ENCODE results near the gene PIP4K2B.

Gene PIP4K2B

DNA sequence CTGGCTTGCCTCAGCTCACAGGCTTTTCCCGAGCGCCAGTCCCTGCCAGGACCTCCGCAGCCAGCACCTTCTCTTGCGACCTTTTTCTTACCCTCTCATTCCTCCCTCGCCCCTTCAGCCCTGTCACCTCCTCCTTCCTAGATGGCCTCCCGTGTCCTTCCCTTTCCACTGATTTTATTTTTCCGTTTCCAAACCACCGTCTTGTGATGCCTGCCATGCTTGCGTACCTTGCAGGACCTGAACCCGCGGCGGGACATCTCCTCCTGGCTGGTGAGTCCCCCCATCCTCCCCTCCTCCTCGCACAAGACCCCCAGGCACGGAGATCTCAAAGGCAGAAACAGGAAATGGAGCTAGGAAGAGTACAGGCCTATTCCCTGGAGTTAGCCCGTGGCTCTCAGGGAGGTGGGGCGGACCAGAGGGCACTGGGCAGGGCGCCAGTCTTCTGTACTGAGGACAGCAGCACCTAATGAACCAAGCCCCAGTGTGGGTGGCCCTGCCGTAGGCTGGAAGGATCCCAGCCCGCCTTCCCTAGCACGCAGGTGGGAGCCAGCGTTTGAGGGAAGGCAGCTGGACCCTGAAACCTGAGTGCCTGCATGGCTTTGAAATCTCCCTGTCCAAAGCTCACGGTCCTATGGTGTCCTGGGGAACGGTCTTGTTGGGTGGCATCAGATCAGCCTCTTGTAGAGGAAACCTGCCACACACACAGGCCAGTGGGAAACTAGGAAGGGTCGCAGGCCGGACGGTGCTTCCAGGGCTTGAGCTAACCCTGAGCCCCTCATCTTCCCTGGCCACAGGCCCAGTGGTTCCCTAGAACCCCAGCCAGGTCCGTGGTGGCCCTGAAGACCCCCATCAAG, 68.6 kb downstream of the PIP4K2B start:
- in situ Hi-C loops (cut with MboI; ENCODE audit: low sequenced_read_pairs) = no loop called here

DNA sequence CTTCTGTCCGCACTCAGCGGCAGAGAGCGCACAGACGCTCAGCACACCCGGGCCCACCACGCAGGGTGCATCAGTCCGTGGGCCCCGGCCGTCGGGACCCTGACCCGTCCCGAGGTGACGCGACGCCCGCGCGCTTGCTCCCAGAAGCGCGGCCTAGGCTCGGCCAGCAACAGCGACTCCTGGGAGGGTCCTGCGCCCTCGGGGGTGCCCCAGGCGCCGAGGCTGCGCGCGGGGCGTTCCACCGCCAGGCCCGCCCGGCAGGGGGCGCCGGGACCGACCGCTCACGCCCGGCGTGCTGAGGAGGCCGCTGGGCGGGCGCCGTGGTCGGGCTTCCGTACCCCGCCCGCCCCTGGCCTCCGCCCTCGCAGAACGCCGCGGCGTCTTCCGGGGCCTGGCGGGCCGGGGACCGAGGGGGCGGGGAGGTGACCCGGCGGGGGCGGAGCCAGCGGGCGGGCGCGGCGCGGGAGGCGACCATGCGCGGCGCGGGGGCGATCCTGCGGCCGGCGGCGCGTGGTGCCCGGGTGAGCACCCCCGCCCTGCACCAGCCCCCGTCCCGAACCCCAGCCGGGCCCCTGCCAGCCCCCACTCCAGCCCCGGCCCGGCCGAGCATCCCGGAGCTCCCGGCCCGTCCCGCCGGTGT, 69.3 kb downstream of the PIP4K2B start, which contains the start of gene CISD3:
TSS of gene CISD3 (plus strand) at position 456 of the 640 bp plus-strand sequence. CDS start at position 474, 18 bp downstream.
- in situ Hi-C loops (cut with MboI; ENCODE audit: low sequenced_read_pairs) = loop anchor here (5.0 kb wide), 1 partner anchor 53 kb away; no protein-coding TSS in a partner anchor

DNA sequence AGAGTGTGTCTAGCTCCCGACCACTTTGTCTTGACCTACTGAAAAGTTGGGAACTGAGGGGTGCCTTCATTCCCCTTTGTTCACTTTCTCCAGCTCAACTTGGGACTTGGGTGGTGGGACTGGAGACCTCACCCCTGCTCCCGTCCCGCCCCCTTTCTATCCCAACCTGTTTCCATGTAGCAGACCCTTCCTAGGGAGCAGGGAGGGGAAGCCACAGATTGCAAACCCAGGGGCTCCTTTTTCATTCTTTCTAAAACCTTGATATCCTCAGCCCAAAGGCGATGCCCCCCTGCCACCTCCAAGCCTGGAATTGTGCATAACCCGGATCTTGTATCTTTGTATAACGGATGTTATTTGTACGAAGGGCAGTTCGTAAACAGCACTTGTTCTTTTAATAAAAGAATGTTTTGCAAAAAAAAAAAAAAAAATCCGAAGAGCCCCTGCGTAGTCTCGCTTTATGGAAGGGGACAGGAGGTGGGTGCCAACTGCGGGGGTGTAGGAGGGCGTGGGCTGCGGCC, 69.9 kb downstream of the PIP4K2B start:
- in situ Hi-C loops (cut with MboI; ENCODE audit: low sequenced_read_pairs) = loop anchor here (5.0 kb wide), 1 partner anchor 52 kb away; no protein-coding TSS in a partner anchor

DNA sequence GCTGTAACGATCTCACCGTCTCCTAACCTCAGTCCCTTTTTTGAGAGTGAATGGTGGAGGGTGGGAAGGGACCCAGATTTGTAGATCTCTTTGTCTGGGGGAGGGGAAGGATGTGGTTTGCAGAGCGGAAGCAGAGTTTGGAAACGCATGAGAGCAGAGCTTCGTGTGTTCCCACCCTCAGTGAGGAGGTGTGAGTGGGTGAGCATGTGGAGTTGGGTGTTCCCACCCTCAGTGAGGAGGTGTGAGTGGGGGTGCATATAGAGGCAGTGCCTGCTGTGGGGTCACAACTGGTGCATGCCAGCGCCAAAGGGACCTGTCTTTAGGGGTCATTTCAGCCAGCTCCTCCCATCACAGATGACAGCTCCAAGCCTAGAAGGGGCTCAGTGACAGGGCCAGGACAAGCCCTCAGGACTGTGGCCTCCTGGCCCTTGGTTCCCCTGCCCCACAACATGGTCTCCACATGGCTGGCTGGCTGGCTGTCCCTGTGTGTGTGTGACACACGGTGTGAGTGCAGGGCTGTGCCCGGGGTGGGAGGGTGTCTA, 71.0 kb downstream of the PIP4K2B start:
- in situ Hi-C loops (cut with MboI; ENCODE audit: low sequenced_read_pairs) = loop anchor here (5.0 kb wide), 1 partner anchor 51 kb away; no protein-coding TSS in a partner anchor

DNA sequence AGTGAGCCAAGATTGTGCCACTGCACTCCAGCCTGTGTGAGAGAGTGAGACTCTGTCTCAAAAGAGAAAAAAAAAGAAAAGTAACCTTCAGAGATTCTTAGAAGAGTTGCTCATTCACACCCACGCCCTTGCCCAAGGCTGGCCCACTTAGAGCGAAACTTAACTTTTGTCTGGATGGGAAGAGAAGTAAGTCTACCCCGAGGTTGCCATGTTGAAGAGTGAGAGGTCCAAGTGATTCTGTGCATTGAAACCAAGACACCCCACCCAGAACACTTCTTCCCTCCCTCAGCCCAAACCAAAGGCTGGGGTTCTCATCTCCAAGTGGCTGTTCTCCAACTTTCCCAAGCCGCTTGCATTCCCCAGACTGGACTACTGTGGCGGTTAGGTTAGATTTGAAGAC, 71.6 kb downstream of the PIP4K2B start:
- in situ Hi-C loops (cut with MboI; ENCODE audit: low sequenced_read_pairs) = loop anchor here (5.0 kb wide), 1 partner anchor 50 kb away; no protein-coding TSS in a partner anchor

DNA sequence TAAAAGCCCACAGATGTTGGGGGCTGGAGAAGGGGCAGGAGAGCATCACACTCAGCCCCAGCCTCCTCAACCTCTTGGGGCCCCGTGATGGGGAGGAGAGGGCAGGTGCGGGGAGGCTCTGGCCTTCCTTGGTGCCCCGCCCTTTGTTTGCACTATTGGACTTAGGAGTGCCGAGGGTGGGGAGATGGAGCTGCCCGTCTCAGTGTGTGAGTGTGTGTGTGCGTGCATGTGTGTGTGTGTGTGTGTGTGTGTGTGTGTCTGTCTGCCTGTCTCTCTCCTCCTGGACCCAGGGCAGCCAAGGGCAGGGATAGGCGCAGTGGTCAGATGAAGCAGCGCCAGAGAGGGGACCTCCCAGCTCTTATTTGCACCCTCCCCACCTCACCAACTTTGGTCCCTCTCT, 73.2 kb downstream of the PIP4K2B start:
- in situ Hi-C loops (cut with MboI; ENCODE audit: low sequenced_read_pairs) = loop anchor here (5.0 kb wide), 1 partner anchor 49 kb away; no protein-coding TSS in a partner anchor

DNA sequence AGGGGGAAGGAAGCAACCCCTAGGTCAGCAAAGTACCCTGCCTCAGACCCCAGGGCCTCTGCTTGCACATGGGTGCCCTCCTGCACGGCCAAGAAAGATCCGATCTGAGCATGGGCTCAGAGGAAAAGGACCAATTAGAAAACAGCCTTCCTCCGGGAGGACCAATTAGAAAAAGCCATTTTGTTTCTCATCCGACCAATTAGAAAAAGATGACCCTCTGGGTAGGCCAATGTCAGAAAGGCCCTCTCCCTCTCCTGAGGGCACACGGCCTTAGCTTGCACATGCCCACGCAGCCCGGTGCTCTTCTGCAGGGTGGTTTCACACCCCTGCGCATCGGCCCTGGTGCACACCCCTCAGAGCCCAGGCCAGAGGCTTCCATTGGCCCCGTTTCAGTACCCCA, 74.3 kb downstream of the PIP4K2B start:
- in situ Hi-C loops (cut with MboI; ENCODE audit: low sequenced_read_pairs) = loop anchor here (5.0 kb wide), 1 partner anchor 48 kb away; no protein-coding TSS in a partner anchor

DNA sequence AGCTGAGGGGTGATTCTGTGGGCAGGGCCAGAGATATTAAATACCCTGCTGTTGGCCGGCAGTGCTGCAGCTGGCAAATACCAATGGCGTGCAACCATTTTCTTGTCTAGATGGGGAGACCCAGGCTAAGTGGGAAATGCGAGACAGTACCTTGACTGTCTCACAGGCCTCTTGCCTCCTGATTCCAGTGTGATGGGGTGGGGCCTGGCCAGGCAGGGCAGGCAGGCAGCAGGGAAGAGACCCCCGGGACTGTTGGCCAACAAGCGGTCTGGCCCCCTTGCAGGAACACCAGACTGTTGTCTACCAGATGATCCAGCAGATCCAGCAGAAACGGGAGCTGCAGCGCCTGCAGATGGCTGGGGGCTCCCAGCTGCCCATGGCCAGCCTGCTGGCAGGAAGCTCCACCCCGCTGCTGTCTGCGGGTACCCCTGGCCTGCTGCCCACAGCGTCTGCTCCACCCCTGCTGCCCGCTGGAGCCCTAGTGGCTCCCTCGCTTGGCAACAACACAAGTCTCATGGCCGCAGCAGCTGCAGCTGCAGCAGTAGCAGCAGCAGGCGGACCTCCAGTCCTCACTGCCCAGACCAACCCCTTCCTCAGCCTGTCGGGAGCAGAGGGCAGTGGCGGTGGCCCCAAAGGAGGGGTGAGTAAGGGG, 74.9 kb downstream of the PIP4K2B start:
- in situ Hi-C loops (cut with MboI; ENCODE audit: low sequenced_read_pairs) = no loop called here

DNA sequence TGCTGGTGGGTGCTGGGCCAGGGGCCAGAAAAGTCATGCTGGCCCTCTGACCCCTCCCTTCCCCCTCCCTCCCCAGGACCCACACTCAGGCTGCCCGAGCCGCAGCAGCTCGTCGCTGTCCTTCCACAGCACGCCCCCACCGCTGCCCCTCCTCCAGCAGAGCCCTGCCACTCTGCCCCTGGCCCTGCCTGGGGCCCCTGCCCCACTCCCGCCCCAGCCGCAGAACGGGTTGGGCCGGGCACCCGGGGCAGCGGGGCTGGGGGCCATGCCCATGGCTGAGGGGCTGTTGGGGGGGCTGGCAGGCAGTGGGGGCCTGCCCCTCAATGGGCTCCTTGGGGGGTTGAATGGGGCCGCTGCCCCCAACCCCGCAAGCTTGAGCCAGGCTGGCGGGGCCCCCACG, 77.6 kb downstream of the PIP4K2B start:
- in situ Hi-C loops (cut with MboI; ENCODE audit: low sequenced_read_pairs) = no loop called here

DNA sequence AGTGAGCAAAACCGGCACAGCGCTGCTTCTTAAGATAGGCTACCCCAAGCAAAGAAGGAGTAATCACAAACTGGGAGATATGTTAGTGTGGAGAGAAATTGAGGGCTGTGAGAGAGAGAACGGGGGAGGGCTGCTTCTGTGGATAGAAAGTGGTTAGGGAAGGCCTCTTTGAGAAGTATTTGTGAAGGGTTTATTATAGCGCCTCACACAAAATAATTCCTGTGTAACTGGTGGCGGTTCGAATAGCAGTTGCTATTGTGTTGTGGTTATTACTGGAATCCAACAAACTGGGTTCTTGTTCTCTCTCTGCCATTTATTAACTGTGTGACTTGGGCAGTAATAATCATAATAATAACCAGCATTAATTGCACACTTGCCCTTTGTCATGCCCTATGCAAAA, 78.4 kb downstream of the PIP4K2B start:
- in situ Hi-C loops (cut with MboI; ENCODE audit: low sequenced_read_pairs) = no loop called here

DNA sequence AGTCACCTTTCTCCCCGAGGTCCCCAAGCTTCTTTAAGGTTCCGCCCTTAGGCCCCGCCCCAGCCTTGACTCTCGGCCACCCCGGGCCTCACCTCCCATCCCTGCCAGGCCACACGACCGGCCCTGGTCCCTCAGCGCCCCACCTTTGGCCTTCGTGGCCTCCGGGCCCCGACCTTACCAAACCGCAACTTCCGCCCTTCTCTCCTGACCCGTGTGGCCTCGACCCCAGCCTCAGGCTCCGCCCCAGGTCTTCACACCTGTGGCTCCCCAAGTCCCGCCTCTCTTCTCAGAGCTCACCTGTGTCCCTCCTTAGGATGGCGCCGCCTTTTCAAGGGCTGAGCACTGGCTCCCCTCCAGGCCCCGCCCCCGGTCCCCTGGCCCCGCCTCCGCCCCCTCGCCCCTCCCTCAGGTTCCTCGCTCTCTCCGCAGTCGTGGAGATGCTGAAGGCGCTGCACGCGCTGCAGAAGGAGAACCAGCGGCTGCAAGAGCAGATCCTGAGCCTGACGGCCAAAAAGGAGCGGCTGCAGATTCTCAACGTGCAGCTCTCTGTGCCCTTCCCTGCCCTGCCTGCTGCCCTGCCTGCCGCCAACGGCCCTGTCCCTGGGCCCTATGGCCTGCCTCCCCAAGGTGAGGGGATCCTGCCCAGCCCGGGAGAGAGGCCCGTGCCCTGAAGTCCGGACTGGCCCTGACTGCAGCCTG, 79.3 kb downstream of the PIP4K2B start:
- in situ Hi-C loops (cut with MboI; ENCODE audit: low sequenced_read_pairs) = no loop called here

DNA sequence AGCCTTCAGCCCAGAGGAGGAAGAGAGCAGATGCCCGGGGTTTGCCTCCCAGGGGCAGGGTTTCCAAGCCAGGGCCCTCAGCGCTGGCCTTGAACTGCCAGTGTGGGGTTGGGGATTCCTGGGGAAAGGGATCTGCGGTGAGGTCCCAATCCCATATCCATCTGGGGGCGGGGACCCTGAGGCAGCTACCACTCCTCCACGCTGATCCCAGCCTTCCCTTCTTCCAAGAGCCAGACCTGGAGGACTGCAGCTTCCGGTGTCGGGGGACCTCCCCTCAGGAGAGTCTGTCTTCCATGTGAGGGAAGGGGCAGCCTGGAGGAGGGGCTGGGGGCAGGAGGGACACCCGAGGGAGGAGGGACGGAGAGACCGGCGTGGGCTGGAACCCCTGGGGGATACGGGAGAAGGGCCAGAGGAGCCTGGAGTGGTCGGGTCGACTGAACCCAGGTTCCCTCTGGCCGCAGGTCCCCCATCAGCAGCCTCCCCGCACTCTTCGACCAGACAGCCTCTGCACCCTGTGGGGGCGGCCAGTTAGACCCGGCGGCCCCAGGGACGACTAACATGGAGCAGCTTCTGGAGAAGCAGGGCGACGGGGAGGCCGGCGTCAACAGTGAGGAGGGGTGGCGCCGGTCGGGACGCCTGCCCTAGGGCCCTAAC, 79.9 kb downstream of the PIP4K2B start:
- in situ Hi-C loops (cut with MboI; ENCODE audit: low sequenced_read_pairs) = no loop called here

DNA sequence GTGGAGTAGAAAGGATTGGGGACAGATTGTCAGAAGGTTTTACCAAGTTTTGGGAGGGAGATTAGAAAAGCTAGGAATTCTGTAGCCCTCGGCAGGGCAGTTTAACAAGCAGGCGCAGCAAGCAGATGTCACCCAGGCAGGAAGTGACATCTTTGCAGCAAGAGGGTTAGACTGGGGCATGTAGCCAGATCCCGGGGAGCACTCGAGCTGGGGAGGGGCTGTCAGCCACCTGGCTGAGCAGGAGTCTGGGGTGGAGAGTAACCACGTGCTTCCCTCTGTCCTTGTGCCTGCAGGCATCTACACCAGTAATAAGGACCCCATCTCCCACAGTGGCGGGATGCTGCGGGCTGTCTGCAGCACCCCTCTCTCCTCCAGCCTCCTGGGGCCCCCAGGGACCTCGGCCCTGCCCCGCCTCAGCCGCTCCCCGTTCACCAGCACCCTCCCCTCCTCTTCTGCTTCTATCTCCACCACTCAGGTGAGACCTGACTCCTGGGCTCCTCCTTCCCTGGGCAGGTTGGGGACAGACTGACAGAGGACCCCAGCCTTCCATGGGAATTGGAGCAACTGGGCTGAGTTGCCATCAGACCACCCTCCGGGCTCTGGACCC, 82.1 kb downstream of the PIP4K2B start:
- in situ Hi-C loops (cut with MboI; ENCODE audit: low sequenced_read_pairs) = no loop called here

DNA sequence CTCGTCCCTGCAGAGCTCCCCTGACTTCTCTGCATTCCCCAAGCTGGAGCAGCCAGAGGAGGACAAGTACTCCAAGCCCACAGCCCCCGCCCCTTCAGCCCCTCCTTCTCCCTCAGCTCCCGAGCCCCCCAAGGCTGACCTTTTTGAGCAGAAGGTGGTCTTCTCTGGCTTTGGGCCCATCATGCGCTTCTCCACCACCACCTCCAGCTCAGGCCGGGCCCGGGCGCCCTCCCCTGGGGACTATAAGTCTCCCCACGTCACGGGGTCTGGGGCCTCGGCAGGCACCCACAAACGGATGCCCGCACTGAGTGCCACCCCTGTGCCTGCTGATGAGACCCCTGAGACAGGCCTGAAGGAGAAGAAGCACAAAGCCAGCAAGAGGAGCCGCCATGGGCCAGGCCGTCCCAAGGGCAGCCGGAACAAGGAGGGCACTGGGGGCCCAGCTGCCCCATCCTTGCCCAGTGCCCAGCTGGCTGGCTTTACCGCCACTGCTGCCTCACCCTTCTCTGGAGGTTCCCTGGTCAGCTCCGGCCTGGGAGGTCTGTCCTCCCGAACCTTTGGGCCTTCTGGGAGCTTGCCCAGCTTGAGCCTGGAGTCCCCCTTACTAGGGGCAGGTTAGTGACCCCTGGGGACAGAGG, 82.9 kb downstream of the PIP4K2B start:
- in situ Hi-C loops (cut with MboI; ENCODE audit: low sequenced_read_pairs) = no loop called here

All from HL-60/S4 (cell line).